HG03103 (cell line): ENCODE data around the gene MTHFSD.
A peak's percentile ranks its signal among the peaks of the same experiment; 100 is the strongest.
"Not testable (repeated sequence)": the region's sequence is repeated elsewhere in the genome, so short reads cannot be mapped to it uniquely, and the experiment has no call there.

Experiments
- ATAC-seq: cut with Tn5 transposase; IDR thresholded peaks from one replicate; pipeline ENCODE4 v1.9.1; 2021; ENCODE audit warnings: low read depth; ENCODE audit not compliant: unreplicated experiment

Gene MTHFSD, protein sequence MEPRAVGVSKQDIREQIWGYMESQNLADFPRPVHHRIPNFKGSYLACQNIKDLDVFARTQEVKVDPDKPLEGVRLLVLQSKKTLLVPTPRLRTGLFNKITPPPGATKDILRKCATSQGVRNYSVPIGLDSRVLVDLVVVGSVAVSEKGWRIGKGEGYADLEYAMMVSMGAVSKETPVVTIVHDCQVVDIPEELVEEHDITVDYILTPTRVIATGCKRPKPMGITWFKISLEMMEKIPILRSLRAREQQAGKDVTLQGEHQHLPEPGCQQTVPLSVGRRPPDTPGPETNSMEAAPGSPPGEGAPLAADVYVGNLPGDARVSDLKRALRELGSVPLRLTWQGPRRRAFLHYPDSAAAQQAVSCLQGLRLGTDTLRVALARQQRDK

DNA sequence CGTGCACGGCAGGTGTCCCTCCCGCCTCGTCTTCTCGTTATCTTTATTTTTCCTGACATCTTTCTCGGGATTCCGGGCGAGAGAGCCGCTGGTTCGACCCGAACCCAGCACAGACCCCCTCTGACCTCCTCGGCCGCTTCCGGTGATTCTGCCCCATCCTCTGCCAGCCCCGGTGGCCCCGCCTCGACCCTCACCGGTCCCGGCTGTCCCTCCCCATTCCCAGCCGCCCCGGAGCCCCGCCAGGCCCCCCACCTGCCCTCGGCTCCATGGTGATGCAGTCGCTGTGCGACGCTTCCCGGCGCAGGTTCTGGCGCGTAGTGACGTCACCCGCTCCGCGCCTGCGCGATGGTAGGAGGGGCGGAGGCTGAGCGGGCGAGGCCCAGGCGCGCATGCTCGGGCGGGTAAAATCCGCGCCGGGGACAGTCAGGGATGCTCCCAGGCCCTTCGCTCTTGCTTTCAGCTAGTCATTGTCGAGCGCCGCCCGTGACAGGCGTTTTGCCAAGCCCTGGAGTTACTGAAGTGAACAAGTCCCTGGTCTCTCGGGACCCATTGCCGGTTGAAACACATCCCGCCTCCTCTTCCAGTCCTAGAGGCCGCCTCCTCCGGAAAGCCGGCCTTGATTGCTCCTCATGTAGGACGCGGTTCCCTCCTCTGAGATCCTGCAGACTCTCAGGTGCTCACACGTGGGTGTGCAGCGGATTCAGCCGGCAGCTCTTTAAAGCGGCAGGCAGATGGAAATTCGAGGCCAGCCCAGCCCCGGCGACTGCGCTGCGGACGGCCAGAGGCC, at the start of gene MTHFSD:
TSS of gene MTHFSD (minus strand) at position 319 of the 787 bp plus-strand sequence. CDS start at position 268, 51 bp downstream.
- peak; percentile 75 for ATAC-seq

DNA sequence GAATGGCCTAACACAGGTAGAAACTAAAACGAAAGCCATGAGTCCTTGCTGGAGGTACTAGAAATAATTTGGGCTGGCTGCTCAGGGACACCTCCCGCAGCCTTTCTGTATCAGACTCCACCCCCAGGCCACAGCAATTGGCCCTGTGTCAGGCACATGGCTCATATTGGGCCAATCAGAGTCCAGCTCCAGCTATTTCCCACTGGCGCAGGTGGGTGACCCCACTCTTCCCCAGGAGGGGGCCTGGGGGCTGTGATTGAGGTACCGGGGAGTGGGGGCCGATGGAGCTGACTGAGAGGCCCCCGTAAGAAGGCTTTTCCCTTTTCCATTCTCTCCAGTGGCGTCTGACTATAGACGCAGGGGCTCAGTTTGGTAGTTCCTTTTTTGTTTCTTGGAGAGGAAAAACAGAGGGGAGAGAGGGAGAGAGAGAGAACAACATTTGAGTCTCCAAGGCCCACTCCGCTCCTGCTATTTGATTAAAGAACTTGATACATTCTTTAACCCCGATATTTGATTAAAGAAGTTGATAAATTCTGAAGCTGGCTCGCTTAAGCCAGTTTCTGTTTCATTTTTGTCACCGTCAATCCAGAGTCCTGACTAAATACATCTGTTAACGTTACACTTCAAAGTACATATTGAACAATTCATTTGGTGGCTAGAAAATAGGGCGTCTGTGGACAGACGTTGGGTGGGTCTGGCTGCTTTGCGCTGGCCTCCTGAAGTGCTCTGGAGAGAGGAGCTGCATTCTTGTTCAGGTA, 49.6 kb upstream of the MTHFSD start:
- no peak for ATAC-seq

DNA sequence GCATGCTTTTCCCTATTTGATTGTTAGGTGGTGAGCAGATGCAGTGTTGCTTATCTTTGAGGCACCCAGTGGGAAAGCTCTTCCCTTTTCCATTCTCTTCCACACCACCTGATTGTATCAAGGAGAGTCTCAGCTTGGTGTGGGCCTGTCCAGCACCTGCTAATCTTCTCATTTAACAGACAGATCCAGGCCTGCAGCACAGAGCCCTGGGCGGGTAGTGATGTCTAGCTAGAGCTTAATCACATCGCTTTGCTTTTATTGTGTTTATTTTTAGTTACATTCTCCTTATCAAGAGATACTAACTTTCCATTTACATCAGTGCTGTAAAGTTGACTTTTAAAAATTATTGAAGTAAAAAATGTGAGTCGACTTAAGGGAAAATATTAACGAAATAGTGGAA, 47.5 kb upstream of the MTHFSD start:
- ATAC-seq = no peak

DNA sequence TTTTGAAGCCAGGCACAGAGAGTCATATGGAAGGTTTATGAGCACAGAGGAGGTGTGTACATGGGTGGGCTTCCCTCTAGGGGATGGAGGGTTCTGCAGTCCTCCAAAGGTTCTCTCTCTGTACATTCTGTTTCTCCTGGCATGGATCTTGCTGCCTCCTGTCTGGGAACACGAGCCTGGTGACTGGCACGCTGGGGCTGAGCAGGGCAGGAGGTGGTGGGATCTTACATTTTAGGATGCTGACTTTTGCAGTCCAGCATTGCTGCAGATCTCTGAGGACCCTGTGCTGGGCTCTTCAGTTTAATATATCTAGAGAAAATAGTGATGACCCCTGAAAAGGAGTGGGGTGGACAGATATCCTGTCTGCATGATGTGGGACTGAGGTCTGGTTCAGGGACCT, 46.3 kb upstream of the MTHFSD start:
- ATAC-seq = no peak

DNA sequence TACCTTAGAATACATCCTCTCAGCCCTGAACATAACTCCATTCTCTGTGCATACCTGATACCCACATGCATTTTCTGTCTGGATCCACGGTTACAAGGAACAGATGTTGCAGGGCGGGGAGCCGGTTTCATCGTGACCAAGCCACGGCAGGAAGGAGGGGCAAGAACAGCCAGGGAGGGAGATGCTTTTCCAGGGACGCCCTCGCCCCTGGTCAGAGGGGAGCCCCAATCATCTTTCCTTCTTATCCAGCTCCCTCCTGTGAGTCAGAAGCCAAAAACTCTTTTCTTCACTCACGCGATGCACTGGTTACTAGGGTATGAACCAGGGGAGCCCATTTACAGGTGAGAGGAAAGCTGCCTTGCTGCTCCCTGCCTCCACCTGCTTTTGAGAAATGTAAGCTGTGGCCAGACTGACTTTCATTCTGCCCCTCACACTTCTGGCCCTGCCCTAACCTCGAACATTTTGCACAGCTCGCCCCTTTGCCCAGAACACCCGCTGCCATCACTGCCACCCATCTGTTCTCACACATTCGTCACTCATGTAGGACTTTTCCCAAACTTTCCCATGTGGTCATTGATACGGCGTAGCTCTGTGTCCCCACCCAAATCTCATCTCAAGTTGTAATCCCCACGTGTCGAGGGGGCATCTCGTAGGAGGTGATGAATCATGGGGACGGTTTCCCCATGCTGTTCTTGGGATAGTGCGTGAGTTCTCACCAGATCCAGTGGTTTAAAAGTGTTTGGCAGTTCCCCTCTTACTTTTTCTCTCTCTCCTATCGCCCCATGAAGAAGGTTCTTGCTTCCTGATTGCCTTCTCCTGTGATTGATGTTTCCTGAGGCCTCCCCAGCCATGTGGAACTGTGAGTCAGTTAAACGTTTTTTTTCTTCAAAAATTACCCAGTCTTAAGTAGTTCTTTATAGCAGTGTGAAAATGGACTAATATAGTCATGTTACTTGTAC, 43.9 kb upstream of the MTHFSD start:
- no peak for ATAC-seq

DNA sequence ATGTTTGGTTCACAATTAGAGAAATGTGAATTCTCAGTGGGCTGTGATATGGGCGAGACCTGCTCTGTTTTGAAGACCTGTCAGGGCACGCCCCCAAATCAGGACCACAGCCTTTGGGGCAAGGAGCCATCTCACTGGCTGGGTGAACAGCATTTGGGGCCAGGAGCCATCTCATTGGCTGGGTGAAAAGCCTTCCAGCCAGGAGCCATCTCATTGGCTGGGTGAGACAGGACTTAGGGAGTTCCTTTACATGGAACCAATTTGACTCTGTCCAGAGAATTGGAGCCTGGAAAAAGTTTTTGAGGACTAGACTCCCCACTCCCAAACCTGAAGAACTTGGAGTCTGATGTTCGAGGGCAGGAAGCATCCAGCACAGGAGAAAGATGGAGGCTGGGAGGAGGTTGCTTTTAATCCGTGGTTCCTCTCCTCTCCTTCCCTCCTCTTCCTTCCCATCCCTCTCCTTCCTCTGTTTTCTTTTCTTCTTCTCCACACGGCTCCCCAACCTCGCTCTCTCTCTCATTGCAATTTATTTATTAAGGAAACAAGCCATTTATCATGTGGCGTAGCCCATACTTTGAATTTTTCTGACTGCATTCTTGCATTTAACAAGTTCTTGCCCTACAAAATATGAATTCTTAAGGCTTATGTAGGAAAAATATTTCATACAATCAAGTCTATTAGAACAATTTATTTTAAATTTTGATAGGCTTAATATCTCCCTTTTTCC, 43.0 kb upstream of the MTHFSD start:
- no peak for ATAC-seq

DNA sequence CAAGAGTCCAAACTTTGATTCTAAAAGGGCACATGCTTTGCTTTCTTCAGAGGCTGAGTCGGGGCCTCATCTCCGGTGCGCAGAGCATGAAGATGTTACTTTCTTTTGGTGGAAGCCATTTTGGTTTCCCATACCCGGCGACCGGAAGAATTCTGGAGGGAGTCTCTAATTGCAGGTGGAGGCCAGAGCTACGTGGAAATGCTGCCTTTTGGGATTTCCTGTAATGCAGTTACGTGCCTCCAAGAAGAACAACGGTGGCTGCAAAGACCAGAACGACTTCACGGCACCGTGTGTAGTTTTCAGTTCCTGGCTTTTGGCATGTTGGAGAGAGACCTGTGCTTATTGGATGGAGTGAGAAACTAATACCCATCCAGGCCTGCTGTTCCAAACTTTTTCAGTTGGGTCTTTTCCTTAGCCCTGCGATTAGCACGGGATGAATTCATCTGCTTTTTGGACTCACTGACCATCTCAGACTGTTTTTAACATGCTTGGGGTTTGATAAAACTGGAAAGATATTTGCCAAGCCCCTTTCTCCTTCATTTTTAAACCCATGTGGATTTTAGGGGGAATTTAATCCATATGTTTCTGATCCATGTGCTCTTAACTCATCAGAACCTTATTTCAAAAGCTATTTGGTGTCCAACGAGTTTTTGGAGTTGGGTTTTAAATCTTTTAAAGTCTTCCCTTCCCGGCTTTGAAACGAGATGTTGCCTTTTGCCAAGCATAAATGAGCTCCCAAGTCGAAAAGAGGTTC, 42.3 kb upstream of the MTHFSD start:
- no peak for ATAC-seq

DNA sequence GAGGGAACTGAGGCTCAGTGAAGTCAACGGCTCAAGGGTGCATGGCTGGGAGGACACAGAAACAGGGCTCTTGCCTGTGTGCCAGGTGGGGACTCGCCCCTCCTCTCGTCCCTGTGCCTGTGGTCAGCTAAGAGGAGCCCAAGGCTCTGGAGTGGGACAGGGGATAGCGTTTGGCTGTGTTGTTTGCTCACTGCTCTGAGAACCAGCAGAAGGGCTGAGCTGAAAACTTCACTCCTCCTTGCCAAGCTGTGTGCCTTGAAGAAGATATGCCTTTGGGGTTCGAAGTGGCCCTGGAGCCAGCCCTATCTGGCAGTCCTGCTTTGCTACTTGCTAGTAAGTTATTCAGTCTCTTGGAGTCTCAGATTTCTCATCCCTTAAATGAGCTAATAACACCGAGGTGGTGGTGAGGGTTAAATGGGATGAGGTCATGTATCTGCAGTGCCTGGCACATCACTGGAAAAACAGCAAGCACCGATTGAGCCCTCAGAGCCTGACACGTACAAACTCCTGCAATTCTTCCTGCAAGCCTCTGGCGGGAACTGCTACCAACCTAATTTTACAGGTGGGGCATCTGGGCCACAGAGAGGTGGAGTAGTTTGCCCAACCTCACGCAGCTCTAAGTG, 41.1 kb upstream of the MTHFSD start:
- ATAC-seq = no peak

DNA sequence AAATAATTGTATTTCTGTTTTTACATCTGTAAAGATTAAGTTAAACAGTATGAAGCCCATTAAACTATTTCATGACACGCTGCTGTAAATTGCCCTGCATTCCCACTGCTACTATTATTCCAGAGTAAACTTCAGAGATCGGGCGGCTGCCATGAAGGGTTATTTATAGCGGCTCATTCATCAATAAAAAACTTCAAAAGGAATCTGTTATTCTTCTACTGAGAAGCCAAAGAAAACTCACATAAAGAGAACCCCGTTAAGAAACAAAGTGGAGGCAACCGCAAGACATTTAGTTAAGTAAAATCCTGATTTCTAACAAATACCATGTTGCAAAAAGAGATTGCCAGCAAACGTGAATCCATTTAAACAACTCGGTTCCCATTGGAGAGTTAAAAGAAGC, 39.7 kb upstream of the MTHFSD start:
- ATAC-seq = no peak

DNA sequence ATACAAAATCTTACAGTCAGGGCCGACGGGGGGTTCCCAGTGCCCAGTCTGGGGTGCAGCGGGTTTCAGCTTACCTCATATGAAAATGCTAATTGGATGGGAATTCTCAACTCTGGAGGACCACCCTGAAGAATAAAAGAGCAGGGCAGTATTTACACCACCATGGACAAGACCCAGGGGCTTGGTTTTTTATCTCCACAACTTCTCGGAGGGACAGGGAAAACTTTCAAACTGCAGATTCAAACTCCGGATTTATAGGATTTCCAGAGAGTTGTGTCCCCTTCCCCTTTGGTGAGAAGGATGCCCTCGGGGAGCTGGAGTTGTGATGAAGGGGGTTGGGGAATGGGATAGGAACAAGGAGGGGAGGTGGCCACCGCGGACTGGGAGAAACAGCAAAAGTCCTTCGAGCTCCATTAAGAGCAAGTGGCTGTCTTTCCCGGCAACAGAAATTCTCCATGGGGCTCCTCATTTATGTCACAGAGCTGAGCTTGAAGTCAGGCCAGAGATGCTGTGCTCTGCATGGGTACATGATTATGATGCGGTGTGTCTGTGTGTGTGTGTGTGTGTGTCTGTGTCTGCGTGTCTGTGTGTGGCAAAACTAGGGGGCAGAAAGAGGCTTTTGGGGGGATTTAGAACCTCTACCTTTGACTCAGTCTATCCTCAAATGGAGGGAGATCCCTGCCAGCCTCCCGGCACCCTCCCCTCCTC, 39.0 kb upstream of the MTHFSD start:
- no peak for ATAC-seq

DNA sequence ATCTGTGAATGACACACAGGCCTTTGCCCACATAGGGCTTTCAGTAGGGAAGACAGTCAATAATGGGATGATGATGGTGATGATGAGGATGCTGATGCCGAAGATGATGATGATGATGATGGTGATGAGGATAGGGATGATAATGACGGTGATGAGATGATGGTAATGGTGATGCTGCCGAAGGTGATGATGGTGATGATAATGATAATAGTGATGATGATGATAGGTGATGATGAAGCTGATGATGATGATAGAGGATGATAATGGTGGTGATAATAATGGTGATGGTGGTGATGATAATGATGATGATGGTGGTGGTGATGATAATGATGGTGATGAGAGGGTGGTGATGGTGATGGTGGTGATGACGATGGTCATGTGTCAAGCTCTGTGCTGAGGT, 36.2 kb upstream of the MTHFSD start:
- ATAC-seq = no peak

DNA sequence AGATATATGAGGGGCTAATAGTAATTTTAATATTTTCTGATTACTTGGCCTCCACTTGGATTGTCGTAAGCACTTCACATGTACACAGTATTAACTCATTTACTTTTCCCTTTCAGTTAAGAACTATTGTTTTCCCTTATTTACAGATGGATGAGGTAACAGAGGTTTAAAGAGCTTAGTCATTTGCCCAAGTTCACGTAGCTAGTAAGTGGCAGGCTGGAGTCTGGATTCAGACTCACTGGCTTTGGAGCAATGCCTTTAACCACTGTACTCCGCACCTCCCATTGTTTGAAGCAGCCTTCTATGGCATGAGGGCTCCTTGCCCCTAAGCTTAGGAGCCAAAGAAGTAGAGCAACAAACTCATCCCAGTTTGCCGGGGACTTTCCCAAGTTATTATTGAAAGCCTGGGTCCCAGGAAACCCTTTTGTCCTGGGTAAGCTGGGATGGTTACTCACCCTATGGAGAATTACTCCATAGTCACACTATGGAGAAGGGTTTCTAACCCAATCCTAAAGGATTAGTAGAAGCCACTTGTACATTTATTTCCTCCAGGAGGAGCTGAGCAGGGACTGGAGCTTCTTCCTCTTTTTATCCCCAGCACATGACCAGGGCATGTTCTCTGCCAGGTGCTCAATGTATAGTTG, 35.6 kb upstream of the MTHFSD start:
- no peak for ATAC-seq

DNA sequence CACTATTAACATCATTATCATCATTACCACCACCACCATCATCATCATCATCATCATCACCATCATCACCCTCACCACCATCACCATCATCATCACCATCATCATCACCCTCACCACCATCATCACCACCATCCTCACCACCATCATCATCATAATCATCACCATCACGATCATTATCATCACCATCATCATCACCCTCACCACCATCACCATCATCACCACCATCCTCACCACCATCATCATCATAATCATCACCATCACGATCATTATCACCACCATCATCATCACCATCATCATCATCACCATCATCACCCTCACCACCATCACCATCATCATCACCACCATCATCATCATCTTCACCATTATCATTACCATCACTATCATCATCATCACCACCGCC, 32.9 kb upstream of the MTHFSD start:
- not testable (repeated sequence) for ATAC-seq

DNA sequence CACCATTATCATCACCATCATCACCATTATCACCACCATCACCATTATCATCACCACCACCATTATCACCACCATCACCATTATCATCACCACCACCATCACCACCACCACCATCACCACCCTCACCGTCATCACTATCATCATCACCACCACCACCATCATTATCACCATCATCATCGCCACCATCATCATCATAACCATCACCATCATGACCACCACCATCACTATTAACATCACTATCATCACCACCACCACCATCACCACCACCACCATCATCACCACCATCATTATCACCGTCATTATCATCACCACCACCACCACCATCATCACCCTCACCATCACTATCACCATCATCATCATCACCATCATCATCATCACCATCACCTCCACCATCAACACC, 32.5 kb upstream of the MTHFSD start:
- no peak for ATAC-seq

DNA sequence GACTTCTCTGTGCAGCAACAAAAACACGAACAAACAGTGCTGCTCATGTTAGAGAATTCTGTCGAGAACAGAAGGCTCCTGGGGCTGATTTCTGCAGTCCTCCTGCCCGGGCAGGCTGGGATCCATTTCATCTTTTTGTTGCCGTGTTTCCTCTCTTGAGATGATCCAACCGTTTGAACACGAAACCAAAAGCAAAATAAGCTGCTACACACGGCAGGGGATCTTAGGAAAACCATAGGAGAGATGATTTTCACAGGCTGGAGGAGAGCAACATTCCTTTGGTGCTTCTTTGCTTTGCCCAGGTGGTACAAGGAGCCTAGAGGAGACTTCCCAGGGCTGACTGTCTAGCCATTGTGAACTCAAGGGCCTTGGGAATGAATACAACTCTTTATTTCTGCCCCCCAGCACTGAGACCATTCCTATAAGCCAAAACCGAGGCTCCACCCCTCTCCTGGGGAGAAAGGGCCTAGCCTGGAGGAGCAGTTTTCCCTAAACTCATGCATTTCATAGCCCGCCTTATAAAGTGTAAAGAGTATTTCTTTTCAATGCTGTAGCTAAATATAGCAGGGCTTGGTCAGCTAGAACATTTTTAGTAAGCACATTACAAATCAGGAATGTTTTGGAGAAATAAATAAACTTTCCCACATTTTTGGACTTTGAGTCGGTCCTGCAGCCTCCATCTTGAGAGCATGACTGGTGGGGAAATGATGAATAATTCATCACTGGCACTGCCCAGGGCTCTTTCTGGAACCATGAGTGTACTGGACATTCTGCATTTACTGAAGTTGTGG, 31.0 kb upstream of the MTHFSD start:
- ATAC-seq = no peak
